IPS-18c (cell line): ENCODE results near the gene PPM1J.
A peak's percentile ranks its signal among the peaks of the same experiment; 100 is the strongest.

Experiments
- H3K4me3 ChIP-seq: 2 replicates; pipeline ENCODE4 v1.7.0; 2013; ENCODE audit warnings: low read depth, mild to moderate bottlenecking, low read length, moderate library complexity; ENCODE audit not compliant: insufficient read depth
- H3K9me3 ChIP-seq: one replicate; pipeline ENCODE4 v1.6.1; 2013; ENCODE audit warnings: mild to moderate bottlenecking, low read length, moderate library complexity; ENCODE audit not compliant: control insufficient read depth, insufficient read depth

The PPM1J gene

GRCh38 chr1:112677501-112677900 lies 37.6 kb downstream of the PPM1J start:
- Histone ChIP-seq H3K4me3 (no peak overlapping the region), H3K9me3 (no peaks in the 10 kb centered on the region)

GRCh38 chr1:112676543-112676942 lies 38.6 kb downstream of the PPM1J start:
- H3K4me3 ChIP-seq = no peak overlapping the region

GRCh38 chr1:112675728-112676381 lies 39.3 kb downstream of the PPM1J start:
- Histone ChIP-seq H3K4me3 (peak overlapping the region; percentile 74), H3K9me3 (no peaks in the 10 kb centered on the region)

More at GRCh38 chr1:112676543-112676942, 38.6 kb downstream of the PPM1J start:
- H3K9me3 ChIP-seq = no peaks in the 10 kb centered on the region

DNA sequence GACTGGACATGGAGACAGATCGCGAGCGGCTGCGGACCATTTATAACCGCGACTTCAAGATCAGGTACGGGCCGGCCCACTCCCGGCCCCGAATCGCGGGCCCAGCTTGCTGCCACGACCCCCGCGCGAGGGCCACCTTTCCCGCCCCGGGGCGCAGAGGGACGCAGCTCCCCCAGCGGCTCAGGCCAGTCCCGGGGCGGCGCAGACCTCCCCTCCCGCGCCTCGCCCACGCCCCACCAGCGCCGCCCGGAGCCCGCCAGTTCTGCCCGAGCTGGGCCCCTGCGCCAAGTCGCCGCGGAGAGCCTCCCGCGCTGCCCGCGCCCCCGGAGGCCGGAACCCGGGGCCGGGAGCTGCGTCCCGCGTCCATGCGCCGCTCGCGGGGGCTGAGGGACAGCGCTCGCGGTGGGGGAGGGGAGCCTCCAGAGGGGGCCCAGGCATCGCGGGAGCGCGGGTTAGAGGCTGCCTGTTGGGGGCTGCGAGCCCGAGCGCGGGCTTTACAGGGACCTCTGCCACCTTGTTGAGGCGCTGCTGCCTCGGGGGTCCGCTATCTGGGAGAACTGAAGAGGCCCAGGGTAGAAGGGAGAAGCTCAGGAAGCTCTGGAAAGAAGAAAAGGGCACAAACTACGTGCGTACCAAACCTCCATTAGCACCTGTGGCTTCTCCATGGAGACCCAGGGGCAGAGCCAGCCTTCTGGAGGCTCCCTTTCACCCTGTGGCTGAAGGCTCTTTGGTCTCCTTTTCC lies 40.0 kb downstream of the PPM1J start:
- H3K9me3 ChIP-seq = no peaks in the 10 kb centered on the region
- H3K4me3 ChIP-seq = peak overlapping the region; percentile 74

- H3K9me3 ChIP-seq = no peaks in the 10 kb centered on the region
- H3K4me3 ChIP-seq = peak within 1 kb of the TSS; percentile 74
These were observed 40.6 kb downstream of the PPM1J start, which contains the start of gene MOV10 for GRCh38 chr1:112674440-112674985. Gene MOV10, plus strand, starts transcription at chr1:112674659. Its CDS starts 254 bp downstream, at chr1:112674913.

DNA sequence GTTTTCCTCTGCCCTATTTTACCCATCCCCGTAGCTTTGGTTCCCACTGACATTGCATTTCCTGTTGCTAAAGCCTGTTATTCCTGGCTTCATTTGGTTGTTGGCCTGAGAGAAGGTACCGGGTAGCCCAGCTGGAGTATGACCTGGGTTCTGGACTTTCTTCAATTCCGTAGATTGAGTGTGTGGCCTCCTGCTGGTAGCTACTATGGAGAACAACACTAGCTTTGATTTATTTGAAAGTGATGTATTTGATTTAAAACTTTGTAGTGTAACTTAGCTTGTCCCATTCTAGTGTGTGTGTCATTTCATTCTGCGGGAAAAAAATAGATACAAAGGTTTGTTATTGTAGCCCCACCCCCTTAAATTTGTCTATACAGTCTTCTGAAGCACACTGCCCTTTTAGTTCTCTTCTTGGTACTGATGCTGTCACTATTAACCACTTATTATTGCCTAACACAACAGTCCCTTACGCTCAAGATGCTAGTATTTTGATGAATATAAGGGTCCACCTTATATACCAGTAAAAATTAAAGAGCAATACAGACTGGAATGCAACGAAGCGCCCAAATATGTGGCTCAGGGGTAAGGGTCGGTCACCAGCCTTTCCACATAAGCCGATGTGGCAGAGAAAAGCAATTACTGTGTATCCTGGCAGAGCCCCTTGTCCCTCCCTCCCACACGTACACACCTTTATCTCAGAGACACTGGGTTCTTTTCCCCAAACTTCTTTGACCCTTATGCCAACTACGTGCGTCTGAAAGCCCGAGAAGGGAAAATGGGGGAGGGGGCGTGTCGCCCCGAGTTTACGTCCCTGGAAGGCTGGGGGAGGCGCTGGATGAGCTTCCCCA lies 41.3 kb downstream of the PPM1J start:
- Histone ChIP-seq H3K4me3 (peak overlapping the region; percentile 74), H3K9me3 (no peaks in the 10 kb centered on the region)

DNA sequence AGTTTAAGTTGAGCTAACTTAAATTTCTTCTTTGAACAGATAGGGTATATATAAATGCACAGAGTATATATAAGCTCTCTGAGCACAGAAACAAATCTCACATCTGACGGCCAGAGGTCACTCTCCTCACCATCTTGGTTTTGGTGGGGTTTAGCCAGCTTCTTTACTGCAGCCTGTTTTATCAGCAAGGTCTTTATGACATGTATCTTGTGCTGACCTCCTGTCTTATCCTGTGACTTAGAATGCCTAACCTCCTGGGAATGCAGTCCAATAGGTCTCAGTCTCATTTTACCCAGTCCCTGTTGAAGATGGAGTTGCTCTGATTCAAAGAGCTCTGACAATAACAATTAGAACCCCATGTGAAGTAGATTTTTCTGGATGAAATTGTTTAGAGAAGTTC lies 42.3 kb downstream of the PPM1J start:
- Histone ChIP-seq H3K4me3 (no peak overlapping the region), H3K9me3 (no peaks in the 10 kb centered on the region)

DNA sequence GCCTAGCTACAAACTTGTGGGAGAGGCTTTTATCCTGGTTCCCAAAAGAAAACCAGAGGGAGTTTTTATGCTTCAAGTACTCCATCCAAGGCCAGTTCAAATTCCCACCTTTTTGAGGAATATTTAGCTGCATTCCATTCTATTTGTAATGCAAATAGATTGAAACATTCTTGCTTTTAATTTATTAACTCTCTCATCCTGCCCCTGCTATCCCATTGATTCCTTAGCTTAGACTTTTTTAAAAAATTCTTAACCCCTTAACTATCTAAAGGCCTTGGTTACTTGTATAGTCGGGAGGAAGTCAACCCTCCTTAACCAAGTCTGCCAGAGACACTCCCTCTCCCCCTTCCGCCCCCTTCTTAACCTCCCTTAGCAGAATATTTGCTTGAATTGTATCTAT lies 43.1 kb downstream of the PPM1J start:
- Histone ChIP-seq H3K4me3 (no peak overlapping the region), H3K9me3 (no peaks in the 10 kb centered on the region)

- Histone ChIP-seq H3K9me3 (no peaks in the 10 kb centered on the region), H3K4me3 (no peak overlapping the region)
These were observed 48.2 kb downstream of the PPM1J start for GRCh38 chr1:112666946-112667345.

GRCh38 chr1:112665857-112666256 lies 49.3 kb downstream of the PPM1J start:
- Histone ChIP-seq H3K9me3 (no peaks in the 10 kb centered on the region), H3K4me3 (no peak overlapping the region)
